ENCODE results near the gene S100A11. TPM values are rescaled to one million over a fixed set of nuclear protein-coding genes. Genes with fewer than 3 reads are reported as not detected.

Gene S100A11
- total RNA-seq, 6 donors from 2014 or later = 317 to 578 (median 488) TPM

DNA sequence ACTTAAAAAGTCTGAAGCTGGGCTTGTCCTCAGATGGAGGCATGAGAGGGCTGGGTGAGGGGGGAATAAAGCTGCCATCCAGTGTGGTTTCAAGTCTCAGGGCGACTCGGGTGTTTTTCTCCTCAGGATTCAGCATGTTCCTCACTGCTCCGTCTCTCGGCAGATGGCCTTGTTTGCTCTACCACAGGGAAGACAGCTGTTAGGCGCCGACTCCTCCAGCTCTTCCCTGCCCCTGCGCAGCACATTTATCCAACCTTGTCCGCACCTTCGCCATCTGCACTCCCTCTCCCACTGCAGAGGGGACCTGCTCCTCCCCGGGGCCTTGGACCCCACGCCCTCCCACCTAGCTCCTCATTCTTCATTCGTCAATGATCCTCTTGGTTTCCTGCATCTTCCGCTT is 16.6 kb upstream of the S100A11 start:
- WGBS, 2 donors = 73 to 75% methylated on average over 13 of the region's 13 CpGs
- no peak overlapping the region for H3K4me3 ChIP-seq
- DNase-seq (peak in 1 of 2 donors; percentile 13), ATAC-seq (ENCODE audit: low FRiP score in 2 of 2) (no peak)
- no peaks in the 10 kb centered on the region for H3K36me3 ChIP-seq
- peaks cover 9 to 22% (median 16%) of the 10 kb centered on the region in 4 donors for H3K4me1 ChIP-seq
- no peak for TF ChIP-seq POLR2A (IDR thresholded peaks at IDR 0.05)
- no peak for TF ChIP-seq EP300 (IDR thresholded peaks at IDR 0.05)
- TF ChIP-seq CTCF (IDR thresholded peaks at IDR 0.05) = no peak
- TF ChIP-seq POLR2AphosphoS5 (IDR thresholded peaks at IDR 0.05) = no peak
- no peaks in the 10 kb centered on the region for H3K27me3 ChIP-seq
- H3K9me3 ChIP-seq = no peaks in the 10 kb centered on the region
- no peak overlapping the region for H3K27ac ChIP-seq

DNA sequence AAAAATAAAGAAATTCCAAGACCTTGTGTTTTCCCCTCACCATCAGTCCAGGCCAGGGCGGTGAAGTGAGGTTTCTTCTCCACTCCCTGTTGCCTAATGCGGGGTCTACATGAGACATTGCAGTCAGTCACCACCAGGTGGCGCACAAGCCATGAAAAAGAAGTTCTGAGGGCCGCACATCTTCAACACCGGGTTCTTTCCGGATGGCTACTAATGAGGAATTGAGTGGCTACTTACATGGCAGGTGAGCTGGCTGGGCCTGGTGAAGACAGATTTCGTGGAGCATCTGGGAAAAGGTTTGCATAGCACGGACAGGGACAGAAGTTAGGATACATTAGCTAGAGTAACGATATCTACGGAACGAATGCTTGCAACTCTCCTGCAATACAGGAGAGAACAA is 15.8 kb upstream of the S100A11 start:
- ATAC-seq (ENCODE audit: low FRiP score in 2 of 2) (peak; percentile 67 to 73), DNase-seq (peak in 1 of 2 donors; percentile 92)
- Histone ChIP-seq H3K36me3 (no peaks in the 10 kb centered on the region), H3K4me3 (no peak overlapping the region), H3K9me3 (no peaks in the 10 kb centered on the region), H3K27ac (no peak overlapping the region), H3K27me3 (no peaks in the 10 kb centered on the region), H3K4me1 (peaks cover 13 to 30% (median 21%) of the 10 kb centered on the region in 4 donors)
- TF ChIP-seq EP300 (IDR thresholded peaks at IDR 0.05) = no peak
- TF ChIP-seq CTCF (IDR thresholded peaks at IDR 0.05) = peak; percentile 85 to 92 (median 90)
- TF ChIP-seq POLR2A (IDR thresholded peaks at IDR 0.05) = no peak
- no peak for TF ChIP-seq POLR2AphosphoS5 (IDR thresholded peaks at IDR 0.05)
- WGBS, 2 donors = 25 to 28% methylated on average over 11 of the region's 11 CpGs

DNA sequence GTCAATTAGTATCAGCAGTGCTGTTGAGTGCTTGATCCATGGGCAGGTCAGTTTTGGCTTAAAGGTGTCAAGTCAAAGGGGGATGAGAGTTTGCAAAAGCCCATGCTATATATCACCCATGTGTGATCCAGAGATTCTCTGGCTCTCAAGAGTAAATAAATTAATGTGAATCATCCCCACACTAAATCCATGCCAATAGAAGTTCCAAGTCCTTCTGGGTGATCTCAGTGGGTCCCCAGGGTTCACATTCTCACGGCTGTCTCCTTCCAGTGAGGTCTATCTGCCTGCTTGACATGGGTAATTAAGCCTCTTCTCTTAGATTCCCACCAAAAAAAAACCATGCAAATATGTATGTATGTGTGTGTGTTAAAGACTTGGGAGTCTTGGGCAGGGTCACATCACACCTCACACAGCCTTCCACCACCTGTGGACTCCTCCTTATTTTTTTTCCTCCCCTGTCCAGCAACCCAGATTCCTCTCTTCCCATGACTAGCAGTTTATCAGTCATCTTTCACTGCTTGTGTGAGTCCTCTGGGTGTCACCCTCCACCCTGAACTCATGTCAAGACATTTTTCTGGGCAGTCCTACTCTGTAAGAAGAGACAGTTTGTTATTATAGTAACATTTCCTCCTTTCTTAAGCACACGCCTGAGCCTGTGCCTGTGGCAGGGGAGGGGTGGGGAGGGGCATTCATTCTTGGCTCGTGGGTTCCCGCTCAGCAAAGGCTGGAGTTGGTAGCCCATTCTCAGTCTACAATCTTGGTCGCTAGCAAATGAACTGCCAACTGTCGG is 14.3 kb upstream of the S100A11 start:
- ATAC-seq (ENCODE audit: low FRiP score in 2 of 2) (no peak), DNase-seq (no peak)
- Histone ChIP-seq H3K9me3 (no peaks in the 10 kb centered on the region), H3K27ac (no peak overlapping the region), H3K27me3 (no peaks in the 10 kb centered on the region), H3K36me3 (no peaks in the 10 kb centered on the region), H3K4me3 (no peak overlapping the region), H3K4me1 (peaks cover 24 to 45% (median 32%) of the 10 kb centered on the region in 4 donors)
- TF ChIP-seq POLR2AphosphoS5 (IDR thresholded peaks at IDR 0.05) = no peak
- TF ChIP-seq EP300 (IDR thresholded peaks at IDR 0.05) = no peak
- 54 to 55% methylated on average over 6 of the region's 6 CpGs for WGBS, 2 donors

- ATAC-seq (ENCODE audit: low FRiP score in 2 of 2) = no peak
- Histone ChIP-seq H3K4me3 (no peak overlapping the region), H3K36me3 (no peaks in the 10 kb centered on the region), H3K9me3 (no peaks in the 10 kb centered on the region), H3K27ac (peak overlapping the region; percentile 95 to 97 (median 96)), H3K4me1 (peaks cover 24 to 45% (median 32%) of the 10 kb centered on the region in 4 donors), H3K27me3 (no peaks in the 10 kb centered on the region)
- WGBS, 2 donors = 54 to 71% methylated on average over 8 of the region's 8 CpGs
- DNase-seq = no peak
- TF ChIP-seq CTCF (IDR thresholded peaks at IDR 0.05) (no peak), POLR2AphosphoS5 (IDR thresholded peaks at IDR 0.05) (peak in 1 of 2 donors; percentile 54), POLR2A (IDR thresholded peaks at IDR 0.05) (peak in 1 of 4 donors; percentile 10), EP300 (IDR thresholded peaks at IDR 0.05) (peak in 2 of 4 donors; percentile 51 to 59)
These were observed 12.7 kb upstream of the S100A11 start for GRCh38 chr1:152049291-152050083.

DNA sequence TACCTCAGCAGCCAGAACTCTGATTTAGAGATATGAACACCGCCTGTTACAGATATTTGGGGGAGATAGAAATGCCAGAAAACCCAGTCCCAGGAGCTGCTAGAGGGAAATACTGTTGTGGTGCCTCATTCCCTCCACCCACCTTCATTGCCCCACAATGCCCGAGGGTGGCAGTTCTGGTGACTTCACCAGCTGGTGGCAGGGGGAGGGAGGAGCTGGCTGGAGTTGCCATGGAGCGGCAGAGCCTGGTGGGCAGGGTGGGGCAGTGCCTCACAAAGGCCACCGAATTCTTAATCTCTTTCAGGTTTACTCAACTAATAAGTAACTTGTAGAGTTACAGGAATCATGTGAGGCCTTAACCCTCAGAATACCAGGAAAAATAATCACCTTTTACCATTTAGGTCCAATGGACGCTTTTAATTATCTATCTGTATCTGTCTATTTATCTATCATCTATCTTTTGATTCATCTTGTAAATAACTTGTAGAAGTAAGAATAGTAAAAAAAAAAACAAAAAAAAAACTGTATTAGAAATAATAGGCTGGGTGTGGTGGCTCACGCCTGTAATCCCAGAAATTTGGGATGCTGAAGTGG is 11.7 kb upstream of the S100A11 start:
- H3K4me3 ChIP-seq = peak overlapping the region in 2 of 4 donors; percentile 23 to 27
- DNase-seq = peak; percentile 69 to 88

More for the DNA sequence above, 11.7 kb upstream of the S100A11 start:
- TF ChIP-seq POLR2AphosphoS5 (IDR thresholded peaks at IDR 0.05) (no peak), CTCF (IDR thresholded peaks at IDR 0.05) (peak in 2 of 6 experiments; percentile 16 to 23), EP300 (IDR thresholded peaks at IDR 0.05) (no peak), POLR2A (IDR thresholded peaks at IDR 0.05) (peak in 1 of 4 donors; percentile 9)
- Histone ChIP-seq H3K27ac (peak overlapping the region; percentile 95 to 97 (median 96)), H3K4me1 (peaks cover 24 to 45% (median 32%) of the 10 kb centered on the region in 4 donors), H3K27me3 (no peaks in the 10 kb centered on the region), H3K9me3 (no peaks in the 10 kb centered on the region), H3K36me3 (no peaks in the 10 kb centered on the region)
- ATAC-seq (ENCODE audit: low FRiP score in 2 of 2) = peak; percentile 71 to 73
- WGBS, 2 donors = 32 to 48% methylated on average over 3 to 6 of the region's 6 CpGs
